Smooth muscle cell (in vitro differentiated cells): ENCODE data around the gene CCDC38. TPM values are rescaled to one million over a fixed set of nuclear protein-coding genes. Genes with fewer than 3 reads are reported as not detected.

ENCODE experiments used
- DNase-seq: peaks from one replicate; lab custom pipeline; 2025; ENCODE audit not compliant: unreplicated experiment; lab: John Stamatoyannopoulos, UW
- H2AFZ ChIP-seq: fragments of 200-600 bp; sonication (generic); 2 replicates; pipeline ENCODE4 v1.6.0; 2016; ENCODE audit warnings: antibody characterized with exemption, low read depth, mild to moderate bottlenecking
- H3F3A ChIP-seq: fragments of 200-600 bp; sonication (generic); 2 replicates; pipeline ENCODE4 v1.6.0; 2017; ENCODE audit warnings: antibody characterized with exemption, low read depth
- H3K27ac ChIP-seq: fragments of 200-600 bp; sonication (generic); 2 replicates; pipeline ENCODE4 v1.5.1; 2016; ENCODE audit warnings: low read depth, mild to moderate bottlenecking
- H3K27me3 ChIP-seq: fragments of 200-600 bp; sonication (generic); 2 replicates; pipeline ENCODE4 v1.6.1; 2016; ENCODE audit warnings: low read depth, mild to moderate bottlenecking
- H3K36me3 ChIP-seq: fragments of 200-600 bp; sonication (generic); 2 replicates; pipeline ENCODE4 v1.5.1; 2016; ENCODE audit warnings: low read depth
- H3K4me1 ChIP-seq: fragments of 200-600 bp; sonication (generic); 2 replicates; pipeline ENCODE4 v1.5.1; 2016; ENCODE audit warnings: low read depth
- H3K4me2 ChIP-seq: fragments of 200-600 bp; sonication (generic); 2 replicates; pipeline ENCODE4 v1.6.0; 2016; ENCODE audit warnings: mild to moderate bottlenecking
- H3K4me3 ChIP-seq: fragments of 200-600 bp; sonication (generic); 2 replicates; pipeline ENCODE4 v1.5.1; 2016; ENCODE audit warnings: mild to moderate bottlenecking
- H3K79me2 ChIP-seq: fragments of 200-600 bp; sonication (generic); 2 replicates; pipeline ENCODE4 v1.6.0; 2016; ENCODE audit warnings: low read depth, mild to moderate bottlenecking
- H3K9ac ChIP-seq: fragments of 200-600 bp; sonication (generic); 2 replicates; pipeline ENCODE4 v1.6.0; 2016; ENCODE audit warnings: low read depth
- H3K9me3 ChIP-seq: fragments of 200-600 bp; sonication (generic); replicated peaks from 2 replicates; pipeline ENCODE4 v1.5.1; 2016; ENCODE audit warnings: low read depth
- H4K20me1 ChIP-seq: fragments of 200-600 bp; sonication (generic); 2 replicates; pipeline ENCODE4 v1.6.0; 2016; ENCODE audit warnings: low read depth
- WGBS: methylation state at CpG from one replicate; pipeline ENCODE4 v1.1.7; 2016; ENCODE audit warnings: low lambda C conversion rate; 5-methylcytosine and 5-hydroxymethylcytosine counted together
- polyA plus RNA-seq: library from polyadenylated mRNA; unstranded; fragments of >200 nt; fragmentation: Nextera tagmentation; extraction: Ambion mirVana; gene quantifications from 2 replicates; pipeline ENCODE4 v1.2.1, GENCODE V29; 2016
- total RNA-seq: library from RNA; depleted of rRNA; stranded (reverse); fragments of >200 nt; gene quantifications from 2 replicates; pipeline ENCODE4 v1.2.3, GENCODE V29; 2014
- TF ChIP-seq, protein P1 (sequence below): fragments of 200-600 bp; sonication (generic); IDR thresholded peaks from 2 replicates; pipeline ENCODE4 v1.5.1; 2017; ENCODE audit warnings: borderline replicate concordance, mild to moderate bottlenecking, antibody characterized with exemption; ENCODE audit not compliant: insufficient read depth, poor library complexity, severe bottlenecking

The CCDC38 gene
- total and polyA plus RNA-seq, 2 experiments from 2014 or later = 0.39 TPM; not detected in 1

DNA sequence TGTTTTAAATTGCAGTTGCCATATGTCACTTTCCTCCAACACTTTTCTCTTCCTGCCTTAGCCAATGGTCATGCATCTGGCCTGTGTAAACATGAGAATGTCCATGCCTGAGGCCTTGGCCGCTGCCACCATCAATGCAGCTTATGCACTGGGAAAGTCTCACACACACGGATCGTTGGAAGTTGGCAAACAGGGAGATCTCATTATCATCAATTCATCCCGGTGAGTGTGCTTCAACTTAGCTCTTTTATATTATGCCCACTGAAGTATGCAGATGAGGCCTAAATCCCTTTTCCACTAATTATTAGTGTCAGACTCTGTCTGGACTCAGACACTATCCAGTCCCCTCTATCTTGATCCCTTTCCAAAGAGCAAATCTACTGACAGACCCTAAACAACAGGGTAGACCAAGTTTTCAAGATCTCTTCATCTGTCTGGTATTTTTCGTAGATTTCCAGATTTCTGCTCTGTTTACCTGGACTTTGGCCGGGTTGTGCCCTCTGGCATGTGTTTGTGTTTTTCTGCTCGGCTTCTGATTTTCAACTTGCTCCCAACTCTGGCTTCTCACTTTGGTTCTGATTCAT, 24.0 kb upstream of the CCDC38 start:
- no peaks in the 10 kb centered on the region for H3K27me3 ChIP-seq
- H3K9me3 ChIP-seq = no peaks in the 10 kb centered on the region
- TF ChIP-seq, protein P1, sequence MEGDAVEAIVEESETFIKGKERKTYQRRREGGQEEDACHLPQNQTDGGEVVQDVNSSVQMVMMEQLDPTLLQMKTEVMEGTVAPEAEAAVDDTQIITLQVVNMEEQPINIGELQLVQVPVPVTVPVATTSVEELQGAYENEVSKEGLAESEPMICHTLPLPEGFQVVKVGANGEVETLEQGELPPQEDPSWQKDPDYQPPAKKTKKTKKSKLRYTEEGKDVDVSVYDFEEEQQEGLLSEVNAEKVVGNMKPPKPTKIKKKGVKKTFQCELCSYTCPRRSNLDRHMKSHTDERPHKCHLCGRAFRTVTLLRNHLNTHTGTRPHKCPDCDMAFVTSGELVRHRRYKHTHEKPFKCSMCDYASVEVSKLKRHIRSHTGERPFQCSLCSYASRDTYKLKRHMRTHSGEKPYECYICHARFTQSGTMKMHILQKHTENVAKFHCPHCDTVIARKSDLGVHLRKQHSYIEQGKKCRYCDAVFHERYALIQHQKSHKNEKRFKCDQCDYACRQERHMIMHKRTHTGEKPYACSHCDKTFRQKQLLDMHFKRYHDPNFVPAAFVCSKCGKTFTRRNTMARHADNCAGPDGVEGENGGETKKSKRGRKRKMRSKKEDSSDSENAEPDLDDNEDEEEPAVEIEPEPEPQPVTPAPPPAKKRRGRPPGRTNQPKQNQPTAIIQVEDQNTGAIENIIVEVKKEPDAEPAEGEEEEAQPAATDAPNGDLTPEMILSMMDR = no peak
- H3K79me2 ChIP-seq = no peaks in the 10 kb centered on the region
- WGBS = 50% methylated on average over 7 of the region's 7 CpGs
- no peaks in the 10 kb centered on the region for H3K36me3 ChIP-seq
- H4K20me1 ChIP-seq = no peaks in the 10 kb centered on the region
- H3K9ac ChIP-seq = no peak overlapping the region
- no peak overlapping the region for H3K27ac ChIP-seq
- H3K4me1 ChIP-seq = no peaks in the 10 kb centered on the region
- H3K4me2 ChIP-seq = no peak overlapping the region
- DNase-seq = no peak
- H3F3A ChIP-seq = no peaks in the 10 kb centered on the region
- peak overlapping the region; percentile 26 for H2AFZ ChIP-seq
- no peak overlapping the region for H3K4me3 ChIP-seq

DNA sequence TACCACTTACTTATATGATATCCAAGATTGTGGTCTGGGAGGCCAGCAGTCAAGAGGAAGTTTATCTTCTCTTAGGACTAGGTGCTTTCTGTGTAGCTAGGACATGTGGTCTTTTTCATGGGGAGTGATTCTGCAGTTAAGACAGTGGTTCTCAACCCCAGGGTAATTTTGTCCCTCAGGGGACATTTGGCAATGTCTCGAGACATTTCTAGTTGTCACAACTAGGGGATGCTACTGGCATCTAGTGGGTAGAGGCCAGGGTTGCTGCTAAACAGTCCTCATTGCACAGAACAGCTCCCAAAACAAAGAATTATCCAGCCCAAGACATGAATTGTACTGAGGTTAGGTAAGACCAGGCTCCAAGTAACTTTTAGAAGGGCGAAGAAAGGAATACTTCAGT, 20.7 kb upstream of the CCDC38 start:
- 84% methylated on average over 2 of the region's 2 CpGs for WGBS
- Histone ChIP-seq H3K9me3 (no peaks in the 10 kb centered on the region), H3K4me2 (no peak overlapping the region), H3K4me1 (peaks cover 3% of the 10 kb centered on the region), H3K9ac (no peak overlapping the region), H4K20me1 (no peaks in the 10 kb centered on the region), H3F3A (no peaks in the 10 kb centered on the region), H3K27me3 (no peaks in the 10 kb centered on the region), H3K79me2 (no peaks in the 10 kb centered on the region), H2AFZ (no peak overlapping the region), H3K4me3 (no peak overlapping the region), H3K27ac (no peak overlapping the region), H3K36me3 (no peaks in the 10 kb centered on the region)
- DNase-seq = no peak
- TF ChIP-seq, protein P1 = peak; percentile 15

DNA sequence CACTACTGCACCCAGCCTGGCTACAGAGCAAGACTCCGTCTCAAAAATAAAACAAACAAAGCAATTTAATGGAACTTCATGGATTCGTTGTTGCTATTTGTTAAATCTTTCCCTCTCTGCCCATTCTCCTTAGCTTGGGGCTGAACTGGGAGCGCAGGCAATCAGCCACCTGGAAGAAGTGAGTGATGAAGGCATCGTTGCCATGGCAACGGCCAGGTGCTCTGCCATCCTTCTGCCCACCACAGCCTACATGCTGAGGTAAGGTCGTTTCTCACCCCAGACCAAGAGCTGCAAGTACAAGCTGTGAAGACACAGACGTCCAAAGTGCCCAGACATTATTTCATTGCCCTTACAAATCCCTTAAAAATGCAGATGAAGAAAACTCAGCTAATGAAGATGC, 19.8 kb upstream of the CCDC38 start:
- 86% methylated on average over 7 of the region's 7 CpGs for WGBS
- no peak overlapping the region for H3K9ac ChIP-seq

More for the DNA sequence above, 19.8 kb upstream of the CCDC38 start:
- Histone ChIP-seq H3K4me1 (peaks cover 8% of the 10 kb centered on the region), H3K79me2 (no peaks in the 10 kb centered on the region), H3K27me3 (no peaks in the 10 kb centered on the region), H3K4me3 (no peak overlapping the region), H4K20me1 (no peaks in the 10 kb centered on the region), H3K9me3 (no peaks in the 10 kb centered on the region), H3K27ac (no peak overlapping the region), H3K36me3 (no peaks in the 10 kb centered on the region), H2AFZ (no peak overlapping the region), H3K4me2 (no peak overlapping the region), H3F3A (no peaks in the 10 kb centered on the region)
- TF ChIP-seq, protein P1 = no peak
- DNase-seq = no peak
